H1 (cell line): ENCODE data around the gene WFDC8. TPM values are rescaled to one million over a fixed set of nuclear protein-coding genes. Genes with fewer than 3 reads are reported as not detected.

ENCODE experiments used
- CTBP2 ChIP-seq: IDR thresholded peaks from 2 replicates; pipeline ENCODE4 v1.7.0; 2011; ENCODE audit warnings: borderline replicate concordance, mild to moderate bottlenecking, moderate library complexity, mixed read lengths, low read length; ENCODE audit not compliant: insufficient read depth, insufficient read length
- RBBP5 ChIP-seq: IDR thresholded peaks from 2 replicates; pipeline ENCODE4 v1.7.1; 2012; ENCODE audit warnings: low read depth, mild to moderate bottlenecking, inconsistent platforms, low read length, moderate library complexity, borderline replicate concordance
- SAP30 ChIP-seq: fragments of 300-600 bp; sonication (generic); IDR thresholded peaks from 2 replicates; pipeline ENCODE4 v1.7.1; 2012; ENCODE audit warnings: low read length, moderate library complexity, mild to moderate bottlenecking, inconsistent platforms; ENCODE audit not compliant: insufficient read depth, insufficient replicate concordance
- SP2 ChIP-seq: IDR thresholded peaks from 2 replicates; pipeline ENCODE4 v1.6.1; 2012; ENCODE audit warnings: mild to moderate bottlenecking, low read length, inconsistent platforms
- polyA plus RNA-seq, 7 experiments: library from polyadenylated mRNA; depleted of rRNA in 3 of 7; stranded (reverse) in 5 of 7; unstranded in 2 of 7; fragments of >200 nt in 5 of 7; fragments of 200-250 nt in 2 of 7; gene quantifications; 1 replicate in 5 of 7; 2 replicates in 1 of 7; 4 replicates in 1 of 7; pipeline versions ENCODE4 v1.2.1 to v1.2.3, GENCODE V29; 2011 to 2013; ENCODE audit warnings: missing spikeins in 2 of 7, mixed read lengths in 2 of 7
- total RNA-seq: library from RNA; stranded (reverse); fragmentation: NEBNext Ultra II Directional; extraction: Animal tissue kit (Norgen Biotek cat#: 25700); gene quantifications from 2 replicates; pipeline ENCODE4 v1.2.1, GENCODE V29; 2021

Gene WFDC8
- total and polyA plus RNA-seq, 2 of the 8 experiments (the other 6 are each of a cell fraction or from before 2014, with no cell fraction given): not detected

DNA sequence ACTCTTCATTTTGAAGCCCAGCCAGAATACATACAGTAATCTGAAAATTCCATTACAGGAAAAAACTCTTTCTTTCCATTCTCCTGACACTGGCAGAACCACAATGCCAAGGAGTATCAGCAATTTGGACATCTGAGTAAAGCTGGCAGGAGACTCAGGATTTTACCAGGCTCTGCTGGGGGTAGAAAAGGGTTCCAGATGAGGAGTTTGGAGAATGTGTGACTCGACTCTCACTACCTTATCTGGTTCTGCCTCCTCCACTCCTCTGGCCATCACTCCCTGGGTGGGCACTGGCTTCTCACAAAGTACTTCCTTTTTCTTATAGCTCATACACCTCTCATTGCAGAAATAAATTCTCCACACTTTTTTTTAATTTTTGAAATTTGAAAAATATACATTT lies 10.6 kb upstream of the WFDC8 start (continued):
- TF ChIP-seq CTBP2 (no peak), SP2 (no peak), RBBP5 (no peak), SAP30 (no peak)
